ENCODE data around the gene AUTS2.

The AUTS2 gene

DNA sequence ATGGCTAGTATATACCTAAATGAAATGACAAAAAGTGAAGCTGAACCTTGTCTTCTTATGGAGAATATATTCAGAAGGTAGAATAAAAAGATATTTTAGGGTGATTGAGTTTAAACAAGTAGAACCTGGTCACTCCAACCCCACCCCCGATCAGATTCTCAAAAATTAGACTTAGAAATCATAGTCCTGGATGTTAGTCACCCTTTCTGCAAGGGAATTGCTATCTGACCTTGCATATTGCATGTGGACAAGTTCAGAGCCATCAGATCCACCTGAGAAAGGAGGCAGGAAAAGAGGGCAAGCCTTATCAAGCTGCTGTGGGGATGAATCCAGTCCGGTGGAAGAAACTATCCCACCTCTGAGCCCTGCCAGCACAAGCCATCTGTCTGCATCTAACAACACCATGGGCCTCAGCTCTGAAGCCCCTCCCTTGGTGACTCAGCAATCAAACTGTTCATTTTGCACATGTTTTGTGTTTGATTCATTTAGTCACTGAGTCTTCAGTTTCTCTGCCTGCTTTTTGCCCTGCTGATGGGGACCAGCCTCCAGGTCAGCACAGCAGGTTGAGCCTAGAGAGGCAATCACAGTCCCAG lies 727.3 kb downstream of the AUTS2 start:
- Histone ChIP-seq H3K4me1 (ENCODE audit: insufficient read depth, low read length, severe bottlenecking) (no peaks in the 10 kb centered on the region), H3K9me3 (ENCODE audit: low read length) (no peaks in the 10 kb centered on the region), H3K36me3 (ENCODE audit: insufficient read depth, low read length) (0 out of 2 replicates have a peak, but pooled peaks cover 3% of the 10 kb centered on the region), H4K20me1 (ENCODE audit: insufficient read depth, low read length) (no peaks in the 10 kb centered on the region), H3K79me2 (ENCODE audit: insufficient read depth, low read length) (no peaks in the 10 kb centered on the region), H3K9ac (ENCODE audit: low read length) (no peak overlapping the region), H2AFZ (ENCODE audit: low read length) (no peak overlapping the region), H3K9me2 (ENCODE audit: low read depth, low read length) (no peaks in the 10 kb centered on the region), H3K4me3 (ENCODE audit: low read depth, low read length, poor library complexity, severe bottlenecking) (no peak overlapping the region), H3K27ac (ENCODE audit: low read depth, low read length, poor library complexity, severe bottlenecking) (no peak overlapping the region), H3F3A (ENCODE audit: insufficient read depth, low read length) (no peaks in the 10 kb centered on the region), H3K4me2 (ENCODE audit: low read length) (no peak overlapping the region), H3K27me3 (ENCODE audit: insufficient read depth, low read length) (no peaks in the 10 kb centered on the region)
- TF ChIP-seq CTCF (IDR thresholded peaks at IDR 0.05; ENCODE audit: low read length), result no peak
- no peak for TF ChIP-seq EZH2 (IDR thresholded peaks at IDR 0.05; ENCODE audit: borderline replicate concordance, low read length)

- no peaks in the 10 kb centered on the region for H3K4me1 ChIP-seq (ENCODE audit: insufficient read depth, low read length, severe bottlenecking)
- no peaks in the 10 kb centered on the region for H3K27me3 ChIP-seq (ENCODE audit: insufficient read depth, low read length)
- H3K9ac ChIP-seq (ENCODE audit: low read length), result no peak overlapping the region
- no peaks in the 10 kb centered on the region for H3F3A ChIP-seq (ENCODE audit: insufficient read depth, low read length)
- no peak overlapping the region for H3K27ac ChIP-seq (ENCODE audit: low read depth, low read length, poor library complexity, severe bottlenecking)
- no peak overlapping the region for H2AFZ ChIP-seq (ENCODE audit: low read length)
- H3K79me2 ChIP-seq (ENCODE audit: insufficient read depth, low read length), result no peaks in the 10 kb centered on the region
- TF ChIP-seq EZH2 (IDR thresholded peaks at IDR 0.05; ENCODE audit: borderline replicate concordance, low read length), result no peak
- no peak for TF ChIP-seq CTCF (IDR thresholded peaks at IDR 0.05; ENCODE audit: low read length)
- no peaks in the 10 kb centered on the region for H3K9me3 ChIP-seq (ENCODE audit: low read length)
- no peaks in the 10 kb centered on the region for H3K9me2 ChIP-seq (ENCODE audit: low read depth, low read length)
- 0 out of 2 replicates have a peak, but pooled peaks cover 3% of the 10 kb centered on the region for H3K36me3 ChIP-seq (ENCODE audit: insufficient read depth, low read length)
- H4K20me1 ChIP-seq (ENCODE audit: insufficient read depth, low read length), result no peaks in the 10 kb centered on the region
- no peak overlapping the region for H3K4me3 ChIP-seq (ENCODE audit: low read depth, low read length, poor library complexity, severe bottlenecking)
- no peak overlapping the region for H3K4me2 ChIP-seq (ENCODE audit: low read length)
These were observed 736.0 kb downstream of the AUTS2 start for GRCh38 chr7:70334295-70334694.

DNA sequence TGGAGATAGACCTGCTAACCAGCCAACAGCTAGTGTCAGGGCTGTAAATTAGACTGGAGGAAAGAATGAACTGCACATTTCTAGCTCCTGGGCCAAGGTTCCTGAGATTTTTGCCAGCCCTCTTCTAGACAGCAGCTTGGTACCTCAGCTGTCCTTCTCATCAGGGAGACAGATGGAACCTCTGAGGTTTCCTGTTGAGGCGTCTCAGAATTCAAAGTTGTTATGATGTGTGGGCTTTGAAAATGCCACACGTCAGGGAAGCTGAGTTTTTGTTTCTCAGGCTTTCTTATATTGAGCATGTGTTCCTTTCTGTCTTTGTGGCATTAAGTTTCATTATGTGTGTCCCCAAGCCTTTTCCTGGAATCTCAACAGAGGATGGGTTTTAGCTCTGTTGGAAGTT lies 736.6 kb downstream of the AUTS2 start:
- TF ChIP-seq CTCF (IDR thresholded peaks at IDR 0.05; ENCODE audit: low read length) (no peak), EZH2 (IDR thresholded peaks at IDR 0.05; ENCODE audit: borderline replicate concordance, low read length) (no peak)
- Histone ChIP-seq H2AFZ (ENCODE audit: low read length) (no peak overlapping the region), H3K9me2 (ENCODE audit: low read depth, low read length) (no peaks in the 10 kb centered on the region), H3K4me1 (ENCODE audit: insufficient read depth, low read length, severe bottlenecking) (no peaks in the 10 kb centered on the region), H4K20me1 (ENCODE audit: insufficient read depth, low read length) (no peaks in the 10 kb centered on the region), H3K27me3 (ENCODE audit: insufficient read depth, low read length) (no peaks in the 10 kb centered on the region), H3K4me3 (ENCODE audit: low read depth, low read length, poor library complexity, severe bottlenecking) (no peak overlapping the region), H3K9me3 (ENCODE audit: low read length) (no peaks in the 10 kb centered on the region), H3K36me3 (ENCODE audit: insufficient read depth, low read length) (0 out of 2 replicates have a peak, but pooled peaks cover 2% of the 10 kb centered on the region), H3F3A (ENCODE audit: insufficient read depth, low read length) (no peaks in the 10 kb centered on the region), H3K27ac (ENCODE audit: low read depth, low read length, poor library complexity, severe bottlenecking) (no peak overlapping the region), H3K79me2 (ENCODE audit: insufficient read depth, low read length) (no peaks in the 10 kb centered on the region), H3K4me2 (ENCODE audit: low read length) (no peak overlapping the region), H3K9ac (ENCODE audit: low read length) (no peak overlapping the region)

Measured in OCI-LY1 (cell line).